Measurements from ENCODE around the gene CCR7.

Gene CCR7

GRCh38 chr17:40538936-40539705, 26.2 kb downstream of the CCR7 start:
- no peak for TF ChIP-seq CTCF (IDR thresholded peaks at IDR 0.05; ENCODE audit: low read depth, low read length)

GRCh38 chr17:40538019-40538935, 27.0 kb downstream of the CCR7 start:
- TF ChIP-seq CTCF (IDR thresholded peaks at IDR 0.05; ENCODE audit: low read depth, low read length): no peak
- no peak overlapping the region for H3K4me3 ChIP-seq (ENCODE audit: low read depth, low read length)

More at GRCh38 chr17:40538936-40539705, 26.2 kb downstream of the CCR7 start:
- no peak overlapping the region for H3K4me3 ChIP-seq (ENCODE audit: low read depth, low read length)

GRCh38 chr17:40536295-40537171, 28.7 kb downstream of the CCR7 start:
- no peak overlapping the region for H3K4me3 ChIP-seq (ENCODE audit: low read depth, low read length)
- no peak for TF ChIP-seq CTCF (IDR thresholded peaks at IDR 0.05; ENCODE audit: low read depth, low read length)

- no peak overlapping the region for H3K4me3 ChIP-seq (ENCODE audit: low read depth, low read length)
- TF ChIP-seq CTCF (IDR thresholded peaks at IDR 0.05; ENCODE audit: low read depth, low read length): no peak
These were observed 29.4 kb downstream of the CCR7 start for GRCh38 chr17:40535924-40536294.

- TF ChIP-seq CTCF (IDR thresholded peaks at IDR 0.05; ENCODE audit: low read depth, low read length): no peak
- H3K4me3 ChIP-seq (ENCODE audit: low read depth, low read length): no peak overlapping the region
These were observed 29.8 kb downstream of the CCR7 start for GRCh38 chr17:40535438-40535837.

- no peak for TF ChIP-seq CTCF (IDR thresholded peaks at IDR 0.05; ENCODE audit: low read depth, low read length)
- H3K4me3 ChIP-seq (ENCODE audit: low read depth, low read length): no peak overlapping the region
These were observed 30.7 kb downstream of the CCR7 start for GRCh38 chr17:40534371-40535189.
